H1 (cell line): Measurements from ENCODE around the gene CTNNA3. TPM values are rescaled to one million over a fixed set of nuclear protein-coding genes. Genes with fewer than 3 reads are reported as not detected.

ENCODE experiments used
- CBX8 ChIP-seq: fragments of 300-800, 300-1000 bp; sonication (generic); IDR thresholded peaks from 2 replicates; pipeline ENCODE4 v1.7.1; 2016; ENCODE audit warnings: low read depth, low read length, borderline replicate concordance
- CHD7 ChIP-seq: fragments of 300-600 bp; sonication (generic); IDR thresholded peaks from 2 replicates; pipeline ENCODE4 v1.7.1; 2012; ENCODE audit warnings: low read length, moderate library complexity, mild to moderate bottlenecking, inconsistent platforms; ENCODE audit not compliant: insufficient replicate concordance
- E2F6 ChIP-seq: IDR thresholded peaks from 2 replicates; pipeline ENCODE4 v1.6.1; 2012; ENCODE audit warnings: inconsistent platforms
- JUND ChIP-seq: IDR thresholded peaks from 2 replicates; pipeline ENCODE4 v1.6.1; 2011; ENCODE audit warnings: mild to moderate bottlenecking, improper control_type of control experiment, low read length
- KDM1A ChIP-seq: fragments of 200-600, 300-600 bp; sonication (generic); IDR thresholded peaks from 2 replicates; pipeline ENCODE4 v1.7.1; 2016; ENCODE audit warnings: mild to moderate bottlenecking, low read length, borderline replicate concordance
- RNF2 ChIP-seq: fragments of 200-900, 300-1000 bp; sonication (generic); IDR thresholded peaks from 2 replicates; pipeline ENCODE4 v1.7.1; 2016; ENCODE audit warnings: borderline replicate concordance, low read depth, mild to moderate bottlenecking, antibody characterized with exemption, low read length; ENCODE audit not compliant: poor library complexity, severe bottlenecking; ENCODE audit errors: missing control alignments
- SIN3A ChIP-seq, 2 experiments: IDR thresholded peaks in 1 of 2; conservative IDR thresholded peaks in 1 of 2; 2 replicates each; pipeline ENCODE4 v1.6.1; 2011 to 2012; ENCODE audit warnings: low read length in 2 of 2, improper control_type of control experiment in 1 of 2, low read depth in 1 of 2, mild to moderate bottlenecking in 1 of 2
- TAF1 ChIP-seq: IDR thresholded peaks from 2 replicates; pipeline ENCODE4 v1.6.1; 2011; ENCODE audit warnings: mild to moderate bottlenecking, low read depth, low read length
- polyA plus RNA-seq, 7 experiments: library from polyadenylated mRNA; depleted of rRNA in 3 of 7; stranded (reverse) in 5 of 7; unstranded in 2 of 7; fragments of >200 nt in 5 of 7; fragments of 200-250 nt in 2 of 7; gene quantifications; 1 replicate in 5 of 7; 2 replicates in 1 of 7; 4 replicates in 1 of 7; pipeline versions ENCODE4 v1.2.1 to v1.2.3, GENCODE V29; 2011 to 2013; ENCODE audit warnings: missing spikeins in 2 of 7, mixed read lengths in 2 of 7
- total RNA-seq: library from RNA; stranded (reverse); fragmentation: NEBNext Ultra II Directional; extraction: Animal tissue kit (Norgen Biotek cat#: 25700); gene quantifications from 2 replicates; pipeline ENCODE4 v1.2.1, GENCODE V29; 2021

The CTNNA3 gene
- total and polyA plus RNA-seq, 2 of the 8 experiments (the other 6 are each of a cell fraction or from before 2014, with no cell fraction given) = 1.3 to 1.5 TPM

GRCh38 chr10:67127441-67127840 is 568.6 kb downstream of the CTNNA3 start (continued):
- no peak for TF ChIP-seq CHD7
- no peak for TF ChIP-seq E2F6
- no peak for TF ChIP-seq KDM1A
- no peak for TF ChIP-seq SIN3A (conservative IDR thresholded peaks at IDR 0.05 in 1 of 2, IDR thresholded peaks at IDR 0.05 in 1 of 2; ENCODE audit: low read depth in 1 of 2, low read length in 2 of 2)
- TF ChIP-seq CBX8 = no peak
- no peak for TF ChIP-seq TAF1
- no peak for TF ChIP-seq JUND
- TF ChIP-seq RNF2 = no peak
- TF ChIP-seq, all 59 proteins: peak for 0
